Measurements from ENCODE around the gene DHRSX.

DHRSX gene

DNA sequence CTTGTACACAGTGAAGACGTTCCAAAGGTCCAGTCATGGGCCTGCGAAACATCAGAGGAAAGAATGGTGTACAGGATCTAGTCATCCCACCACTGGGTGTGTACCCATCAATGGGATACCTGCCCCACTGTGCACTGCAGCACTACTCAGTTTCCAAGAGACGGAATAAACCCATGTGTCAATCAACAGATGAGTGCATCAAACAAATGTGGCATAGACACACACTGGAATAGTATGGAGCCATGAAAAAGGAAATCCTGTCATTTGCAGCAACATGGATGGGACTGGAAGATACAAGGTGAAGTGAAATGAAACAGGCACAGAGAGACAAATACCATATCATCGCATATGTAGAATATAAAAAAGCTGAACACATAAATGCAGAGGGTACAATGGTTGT is 48.0 kb downstream of the DHRSX start:
- FAIRE-seq: no peak

GRCh38 chrX:2452317-2452784 is 48.4 kb downstream of the DHRSX start:
- FAIRE-seq: no peak

GRCh38 chrX:2451501-2452316 is 49.1 kb downstream of the DHRSX start:
- no peak for FAIRE-seq

DNA sequence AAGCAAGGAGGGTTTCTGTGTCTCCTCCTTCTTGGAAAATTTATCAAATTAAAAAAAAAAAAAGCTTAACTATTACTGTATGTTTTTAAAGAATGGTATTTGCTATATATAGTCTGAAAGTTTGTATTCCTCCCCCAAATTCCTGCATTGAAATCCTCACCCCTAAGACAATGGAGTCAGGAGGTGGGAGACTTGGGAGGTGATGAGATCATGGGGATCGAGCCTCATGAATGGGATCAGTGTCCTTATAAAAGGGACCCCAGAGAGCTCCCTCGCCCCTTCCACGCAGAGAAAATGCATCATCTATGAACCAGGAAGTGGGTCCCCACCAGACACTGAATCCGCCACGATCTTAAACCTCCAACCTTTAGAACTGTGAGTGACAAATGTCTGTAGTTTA is 50.1 kb downstream of the DHRSX start:
- FAIRE-seq: no peak

DNA sequence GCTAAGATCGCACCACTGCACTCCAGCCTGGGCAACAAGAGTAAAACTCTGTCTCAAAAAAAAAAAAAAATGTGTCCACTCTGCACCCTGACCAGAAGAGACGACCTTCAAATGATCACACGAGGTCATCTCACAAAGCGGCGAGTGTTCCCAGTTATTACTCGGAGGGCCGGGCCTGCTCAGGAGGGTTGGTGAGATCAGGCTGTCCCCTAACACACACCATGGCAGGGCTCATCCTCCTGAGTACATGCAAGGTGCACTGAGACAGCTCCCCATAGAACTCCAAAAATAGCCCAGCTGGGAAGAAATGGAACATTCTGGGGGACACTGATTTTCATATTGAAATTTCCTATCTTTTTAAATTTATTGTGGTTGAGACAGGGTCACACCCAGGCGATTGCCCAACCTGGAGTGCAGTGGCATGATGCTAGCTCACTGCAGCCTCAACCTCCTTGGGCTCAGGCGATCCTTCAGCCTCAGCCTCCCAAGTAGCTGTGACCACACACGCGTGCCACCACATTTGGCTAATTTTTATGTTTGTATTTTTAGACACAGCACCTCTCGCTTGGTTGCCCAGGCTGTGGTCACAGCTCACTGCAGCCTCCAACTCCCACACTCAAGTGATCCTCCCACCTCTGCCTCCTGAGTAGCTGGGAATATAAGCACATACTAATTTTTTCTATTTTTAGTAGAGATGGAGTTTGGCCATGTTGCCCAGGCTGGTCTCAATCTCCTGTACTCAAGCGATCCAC is 51.5 kb downstream of the DHRSX start:
- no peak for FAIRE-seq

DNA sequence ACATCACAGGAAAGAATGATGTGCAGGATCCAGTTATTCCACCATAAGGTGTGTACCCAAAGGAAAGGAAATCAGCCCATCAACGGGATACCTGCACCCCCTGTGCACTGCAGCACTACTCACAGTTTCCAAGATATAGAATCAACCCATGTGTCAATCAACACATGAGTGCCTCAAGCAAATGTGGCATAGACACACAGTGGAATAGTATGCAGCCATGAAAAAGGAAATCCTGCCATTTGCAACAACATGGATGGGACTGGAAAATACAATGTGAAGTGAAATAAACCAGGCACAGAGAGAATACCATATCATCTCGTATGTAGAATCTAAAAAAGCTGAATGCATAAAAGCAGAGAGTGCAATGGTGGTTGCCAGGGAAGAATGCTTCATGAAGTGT is 53.3 kb downstream of the DHRSX start:
- no peak for FAIRE-seq

DNA sequence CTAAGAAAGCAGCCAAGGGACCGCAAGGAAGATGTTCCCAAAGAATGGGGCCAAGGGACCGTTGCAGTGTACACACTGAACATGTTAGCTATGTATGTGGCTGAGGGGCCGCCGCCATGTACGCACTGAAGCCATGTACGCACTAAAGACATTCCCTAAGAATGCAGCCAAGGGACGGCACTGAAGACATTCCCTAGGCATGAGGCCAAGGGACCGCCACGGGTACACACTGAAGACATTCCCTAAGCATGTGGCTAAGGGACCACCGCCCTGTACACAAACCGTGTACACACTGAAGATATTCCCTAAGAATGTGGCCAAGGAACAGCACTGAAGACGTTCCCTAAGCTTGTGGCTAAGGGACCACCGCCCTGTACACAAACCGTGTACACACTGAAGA is 54.0 kb downstream of the DHRSX start:
- no peak for FAIRE-seq

GRCh38 chrX:2445662-2446623 is 54.8 kb downstream of the DHRSX start:
- no peak for FAIRE-seq

GRCh38 chrX:2442694-2443093 is 58.1 kb downstream of the DHRSX start:
- FAIRE-seq: no peak

DNA sequence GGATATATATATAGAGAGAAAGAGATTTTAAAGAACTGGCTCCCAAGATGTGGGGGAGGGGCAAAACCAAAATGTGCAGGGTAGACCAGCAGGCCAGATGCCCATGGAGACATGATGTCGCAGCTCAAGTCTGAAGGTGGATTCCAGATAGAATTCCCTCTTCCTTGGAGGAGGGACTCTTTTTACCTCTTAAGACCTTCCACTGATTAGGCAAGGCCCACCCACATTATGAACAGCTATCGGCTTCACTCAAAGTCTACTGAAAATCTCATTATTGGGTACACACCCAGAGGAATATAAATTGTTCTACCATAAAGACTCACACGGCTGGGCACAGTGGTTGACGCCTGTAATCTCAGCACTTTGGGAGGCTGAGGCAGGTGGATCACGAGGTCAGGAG is 59.3 kb downstream of the DHRSX start:
- no peak for FAIRE-seq

- no peak for FAIRE-seq
Measured at GRCh38 chrX:2439613-2440012, 61.2 kb downstream of the DHRSX start.

DNA sequence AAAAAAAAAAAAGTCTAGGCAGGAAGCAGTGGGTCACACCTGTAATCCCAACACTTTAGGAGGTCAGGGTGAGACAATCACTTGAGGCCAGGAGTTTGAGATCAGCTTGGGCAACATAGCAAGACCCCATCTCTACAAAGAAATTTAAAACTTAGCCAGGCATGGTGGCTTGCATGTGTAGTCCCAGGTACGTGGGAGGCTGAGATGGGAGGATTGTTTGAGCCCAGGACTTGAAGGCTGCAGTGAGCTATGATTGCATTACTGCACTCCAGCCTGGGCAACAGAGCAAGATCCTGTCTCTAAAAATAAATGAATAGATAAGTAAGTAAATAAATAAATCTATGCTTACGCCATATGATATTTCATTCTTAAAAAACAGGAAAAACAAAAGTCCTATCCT is 65.3 kb downstream of the DHRSX start:
- FAIRE-seq: no peak

GRCh38 chrX:2434270-2435163 is 66.3 kb downstream of the DHRSX start:
- no peak for FAIRE-seq

- no peak for FAIRE-seq
Measured at GRCh38 chrX:2432298-2432863, 68.4 kb downstream of the DHRSX start.

DNA sequence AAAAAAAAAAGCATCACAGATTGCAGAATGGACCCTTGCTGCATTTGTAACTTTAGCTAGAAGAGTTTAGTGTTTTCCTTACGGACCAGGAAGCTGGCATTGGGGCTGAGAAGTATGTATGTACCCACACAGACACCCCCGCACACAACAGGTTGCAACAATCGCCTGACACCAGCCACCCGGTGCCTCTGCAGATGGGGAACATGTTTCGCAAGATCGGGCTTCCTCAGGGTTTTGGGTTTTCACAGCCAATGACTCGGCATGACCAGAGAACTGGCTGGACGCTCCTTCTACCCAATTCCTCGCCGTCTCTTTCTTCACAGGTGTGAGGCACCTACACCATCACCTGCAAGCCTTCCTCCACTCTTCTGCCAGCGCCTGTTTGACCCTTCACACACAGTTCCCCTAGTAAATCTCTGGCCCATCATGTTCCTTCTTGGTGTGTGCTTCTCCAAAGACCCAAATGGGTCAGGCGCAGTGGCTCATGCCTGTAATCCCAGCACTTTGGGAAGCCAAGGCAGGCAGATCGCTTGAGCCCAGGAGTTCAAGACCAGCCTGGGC is 70.4 kb downstream of the DHRSX start:
- FAIRE-seq: no peak

DNA sequence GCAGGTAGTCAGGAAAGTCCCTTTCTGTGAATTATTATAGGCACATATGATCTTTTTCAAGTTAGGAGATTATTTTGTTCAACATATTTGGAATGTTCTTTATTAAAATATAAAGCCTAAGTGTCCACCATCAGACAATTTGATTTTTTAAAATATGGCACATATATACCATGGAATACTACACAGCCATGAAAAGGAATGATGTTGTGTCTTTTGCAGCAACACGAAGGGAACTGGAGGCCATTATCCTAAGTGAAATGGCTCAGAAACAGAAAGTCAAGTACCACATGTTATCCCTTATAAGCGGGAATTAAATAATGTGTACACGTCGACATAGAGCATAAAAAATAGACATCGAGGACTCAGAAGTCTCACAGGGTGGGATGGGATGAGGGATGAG is 73.0 kb downstream of the DHRSX start:
- no peak for FAIRE-seq

GRCh38 chrX:2427147-2427546 is 73.6 kb downstream of the DHRSX start:
- FAIRE-seq: no peak

DNA sequence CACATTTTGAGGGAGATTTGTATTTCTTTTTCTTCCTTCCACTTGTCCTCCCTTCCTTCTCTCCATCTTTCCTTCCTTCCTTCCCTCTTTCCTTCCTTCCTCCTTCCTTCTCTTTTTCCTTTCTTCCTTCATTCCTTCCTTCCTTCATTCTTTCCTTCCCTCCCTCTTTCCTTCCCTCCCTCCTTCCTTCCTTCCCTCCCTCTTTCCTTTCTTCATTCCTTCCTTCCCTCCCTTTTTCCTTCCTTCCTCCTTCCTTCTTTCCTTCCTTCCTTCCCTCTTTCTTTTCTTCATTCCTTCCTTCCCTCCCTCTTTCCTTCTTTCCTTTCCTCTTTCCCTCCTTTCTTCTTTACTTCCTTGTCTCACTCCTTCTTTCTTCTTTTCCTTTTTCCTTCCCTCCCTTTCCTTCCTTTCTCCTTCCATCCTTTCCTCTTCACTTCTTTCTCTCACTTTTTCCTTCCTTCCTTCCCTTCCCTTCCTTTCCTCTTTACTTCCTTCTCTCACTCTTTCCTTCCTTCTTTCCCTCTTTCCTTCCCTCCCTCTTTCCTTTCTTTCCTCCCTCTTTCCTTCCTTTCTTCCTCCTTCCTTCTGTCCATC is 74.4 kb downstream of the DHRSX start:
- FAIRE-seq: no peak

GRCh38 chrX:2425286-2426071 is 75.3 kb downstream of the DHRSX start:
- no peak for FAIRE-seq

DNA sequence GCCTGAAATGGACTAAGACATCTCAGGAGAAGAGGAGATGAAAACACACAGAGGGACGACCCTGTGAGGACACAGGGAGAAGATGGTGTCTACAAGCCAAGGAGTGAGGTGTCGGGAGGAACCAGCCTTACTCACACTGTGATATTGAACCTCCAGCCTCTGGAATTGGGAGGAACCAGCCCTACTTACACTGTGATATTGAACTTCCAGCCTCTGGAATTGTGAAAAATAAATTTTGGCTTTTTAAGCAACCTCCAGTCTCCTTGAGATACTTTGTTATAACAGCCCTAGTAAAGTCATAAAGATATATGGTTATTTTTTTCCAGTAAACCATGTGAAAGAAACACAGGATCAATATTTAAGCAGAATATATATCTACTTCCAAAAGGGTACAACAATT is 76.5 kb downstream of the DHRSX start:
- no peak for FAIRE-seq

Data from endometrium (tissue), 2 donors.